KMS-11 (cell line): Measurements from ENCODE around the gene PASK.

Source experiments
- H2AFZ ChIP-seq: fragments of 200-600 bp; sonication (generic); 2 replicates; pipeline ENCODE4 v1.6.1; 2016; ENCODE audit warnings: antibody characterized with exemption, mixed run types, low read depth
- H3K27ac ChIP-seq: fragments of 200-600 bp; sonication (generic); 2 replicates; pipeline ENCODE4 v1.6.1; 2016; ENCODE audit warnings: mild to moderate bottlenecking, mixed run types
- H3K27me3 ChIP-seq: fragments of 200-600 bp; sonication (generic); 2 replicates; pipeline ENCODE4 v1.6.1; 2017; ENCODE audit warnings: mild to moderate bottlenecking, low read depth, mixed run types, moderate library complexity; ENCODE audit not compliant: insufficient read depth
- H3K36me3 ChIP-seq: fragments of 200-600 bp; sonication (generic); 2 replicates; pipeline ENCODE4 v1.6.1; 2017; ENCODE audit warnings: mild to moderate bottlenecking, mixed run types; ENCODE audit not compliant: insufficient read depth
- H3K4me1 ChIP-seq: fragments of 200-600 bp; sonication (generic); 2 replicates; pipeline ENCODE4 v1.6.1; 2016; ENCODE audit warnings: mild to moderate bottlenecking, low read depth, mixed run types; ENCODE audit not compliant: poor library complexity, severe bottlenecking
- H3K4me2 ChIP-seq: fragments of 200-600 bp; sonication (generic); 2 replicates; pipeline ENCODE4 v1.7.0; 2016; ENCODE audit warnings: mild to moderate bottlenecking, mixed run types
- H3K4me3 ChIP-seq: fragments of 200-600 bp; sonication (generic); IDR thresholded peaks from 2 replicates; pipeline ENCODE4 v1.6.1; 2017; ENCODE audit warnings: low read depth, low read length, mixed read lengths; ENCODE audit not compliant: insufficient read depth
- H3K79me2 ChIP-seq: fragments of 200-600 bp; sonication (generic); 2 replicates; pipeline ENCODE4 v1.6.1; 2016; ENCODE audit warnings: low read depth, mixed run types; ENCODE audit not compliant: insufficient read depth
- H3K9ac ChIP-seq: fragments of 200-600 bp; sonication (generic); 2 replicates; pipeline ENCODE4 v1.6.1; 2016; ENCODE audit warnings: mild to moderate bottlenecking, mixed run types
- H4K20me1 ChIP-seq: fragments of 200-600 bp; sonication (generic); 2 replicates; pipeline ENCODE4 v1.6.1; 2016; ENCODE audit warnings: mild to moderate bottlenecking, mixed run types; ENCODE audit not compliant: insufficient read depth
- TF ChIP-seq, protein P1 (sequence below): fragments of 200-600 bp; sonication (generic); conservative IDR thresholded peaks from 2 replicates; pipeline ENCODE4 v1.6.1; 2017; ENCODE audit warnings: low read depth, mild to moderate bottlenecking, antibody characterized with exemption, low read length, moderate library complexity, mixed read lengths

The PASK gene

GRCh38 chr2:241115361-241115760, 33.9 kb downstream of the PASK start:
- Histone ChIP-seq H3K4me1 (no peaks in the 10 kb centered on the region), H4K20me1 (no peaks in the 10 kb centered on the region), H3K4me2 (no peak overlapping the region), H3K27me3 (no peaks in the 10 kb centered on the region), H2AFZ (no peak overlapping the region), H3K36me3 (no peaks in the 10 kb centered on the region; the same call in 1 of the 2 replicates), H3K9ac (no peak overlapping the region), H3K79me2 (no peaks in the 10 kb centered on the region), H3K27ac (no peak overlapping the region), H3K4me3 (no peak overlapping the region)
- TF ChIP-seq, protein P1, sequence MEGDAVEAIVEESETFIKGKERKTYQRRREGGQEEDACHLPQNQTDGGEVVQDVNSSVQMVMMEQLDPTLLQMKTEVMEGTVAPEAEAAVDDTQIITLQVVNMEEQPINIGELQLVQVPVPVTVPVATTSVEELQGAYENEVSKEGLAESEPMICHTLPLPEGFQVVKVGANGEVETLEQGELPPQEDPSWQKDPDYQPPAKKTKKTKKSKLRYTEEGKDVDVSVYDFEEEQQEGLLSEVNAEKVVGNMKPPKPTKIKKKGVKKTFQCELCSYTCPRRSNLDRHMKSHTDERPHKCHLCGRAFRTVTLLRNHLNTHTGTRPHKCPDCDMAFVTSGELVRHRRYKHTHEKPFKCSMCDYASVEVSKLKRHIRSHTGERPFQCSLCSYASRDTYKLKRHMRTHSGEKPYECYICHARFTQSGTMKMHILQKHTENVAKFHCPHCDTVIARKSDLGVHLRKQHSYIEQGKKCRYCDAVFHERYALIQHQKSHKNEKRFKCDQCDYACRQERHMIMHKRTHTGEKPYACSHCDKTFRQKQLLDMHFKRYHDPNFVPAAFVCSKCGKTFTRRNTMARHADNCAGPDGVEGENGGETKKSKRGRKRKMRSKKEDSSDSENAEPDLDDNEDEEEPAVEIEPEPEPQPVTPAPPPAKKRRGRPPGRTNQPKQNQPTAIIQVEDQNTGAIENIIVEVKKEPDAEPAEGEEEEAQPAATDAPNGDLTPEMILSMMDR = no peak

GRCh38 chr2:241114836-241115235, 34.4 kb downstream of the PASK start:
- no peaks in the 10 kb centered on the region for H4K20me1 ChIP-seq
- no peak overlapping the region for H3K27ac ChIP-seq
- no peak overlapping the region for H3K9ac ChIP-seq
- no peak overlapping the region for H3K4me2 ChIP-seq
- TF ChIP-seq, protein P1 = no peak
- no peak overlapping the region for H3K4me3 ChIP-seq
- no peaks in the 10 kb centered on the region for H3K79me2 ChIP-seq
- no peak overlapping the region for H2AFZ ChIP-seq
- no peaks in the 10 kb centered on the region; the same call in 1 of the 2 replicates for H3K36me3 ChIP-seq
- no peaks in the 10 kb centered on the region for H3K27me3 ChIP-seq
- H3K4me1 ChIP-seq = no peaks in the 10 kb centered on the region

DNA sequence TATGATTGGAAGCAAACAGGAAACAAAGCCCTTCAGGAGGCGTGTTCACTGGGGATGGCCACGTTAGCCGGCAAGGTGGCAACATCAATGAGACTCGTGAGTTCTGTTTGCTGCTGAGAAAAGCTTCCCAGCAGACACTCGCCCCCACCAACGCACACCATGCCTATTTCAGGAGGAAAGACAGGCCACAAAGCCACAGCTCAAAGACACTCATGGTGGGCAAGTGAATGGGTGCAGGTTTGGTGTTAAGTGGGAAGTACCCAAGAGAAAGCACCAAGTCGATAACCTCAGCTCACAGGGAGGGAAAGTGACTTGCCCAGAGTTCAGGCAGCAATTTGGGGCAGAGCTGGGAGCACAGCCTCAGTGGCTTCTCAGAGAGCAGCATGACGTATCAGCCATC, 36.7 kb downstream of the PASK start:
- Histone ChIP-seq H3K4me1 (no peaks in the 10 kb centered on the region), H3K4me2 (no peak overlapping the region), H3K27ac (no peak overlapping the region), H3K9ac (no peak overlapping the region), H3K27me3 (no peaks in the 10 kb centered on the region), H3K79me2 (no peaks in the 10 kb centered on the region), H3K36me3 (no peaks in the 10 kb centered on the region; the same call in 1 of the 2 replicates), H2AFZ (no peak overlapping the region), H4K20me1 (no peaks in the 10 kb centered on the region), H3K4me3 (no peak overlapping the region)
- TF ChIP-seq, protein P1 = no peak

DNA sequence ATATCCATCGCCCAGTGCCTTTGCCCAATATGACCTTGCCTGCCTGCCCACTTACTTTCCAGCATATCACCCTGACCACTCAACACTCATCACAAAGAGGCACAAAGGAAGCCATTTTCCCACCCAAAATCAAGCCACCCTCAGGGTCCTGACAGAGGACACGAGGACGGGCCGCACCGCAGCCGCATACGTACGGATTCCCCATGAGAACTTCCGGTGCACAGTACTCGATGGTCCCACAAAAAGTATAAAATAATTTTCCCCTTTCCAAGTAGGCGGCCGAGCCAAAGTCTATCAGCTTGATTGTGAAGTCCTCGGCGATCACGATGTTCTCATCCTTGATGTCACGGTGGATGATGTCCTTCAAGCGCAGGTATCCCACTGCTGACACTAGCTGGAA, 37.2 kb downstream of the PASK start:
- H3K27ac ChIP-seq = no peak overlapping the region
- no peak overlapping the region for H2AFZ ChIP-seq
- no peak overlapping the region for H3K4me3 ChIP-seq
- H3K36me3 ChIP-seq = no peaks in the 10 kb centered on the region; the same call in 1 of the 2 replicates
- no peaks in the 10 kb centered on the region for H3K4me1 ChIP-seq
- no peaks in the 10 kb centered on the region for H3K79me2 ChIP-seq
- no peaks in the 10 kb centered on the region for H4K20me1 ChIP-seq
- TF ChIP-seq, protein P1 = no peak
- H3K9ac ChIP-seq = no peak overlapping the region
- no peaks in the 10 kb centered on the region for H3K27me3 ChIP-seq
- no peak overlapping the region for H3K4me2 ChIP-seq
